Hypothalamus (tissue), 51 donors: ENCODE results near the gene LCN2.

ENCODE experiments used
- DNase-seq, 51 donors: peaks; one replicate each; lab custom pipeline; 2025; lab: John Stamatoyannopoulos, UW

Gene LCN2

GRCh38 chr9:128146591-128147120 lies 2.6 kb upstream of the LCN2 start:
- no peak for DNase-seq

- no peak for DNase-seq
Measured at GRCh38 chr9:128148509-128149000, 698 bp upstream of the LCN2 start.

GRCh38 chr9:128149951-128150593 lies 819 bp downstream of the LCN2 start:
- no peak for DNase-seq

- DNase-seq, result no peak
Measured at GRCh38 chr9:128150594-128151308, 1.5 kb downstream of the LCN2 start.

GRCh38 chr9:128151309-128152132 lies 2.3 kb downstream of the LCN2 start:
- no peak for DNase-seq

GRCh38 chr9:128152133-128153059 lies 3.1 kb downstream of the LCN2 start:
- DNase-seq, result no peak

GRCh38 chr9:128153060-128153946 lies 4.0 kb downstream of the LCN2 start:
- DNase-seq, result no peak

- DNase-seq, result no peak
Measured at GRCh38 chr9:128153947-128154695, 4.9 kb downstream of the LCN2 start.

- DNase-seq, result no peak
Measured at GRCh38 chr9:128155736-128156500, 6.7 kb downstream of the LCN2 start.

- DNase-seq, result no peak
Measured at GRCh38 chr9:128159522-128159783, 10.2 kb downstream of the LCN2 start.

GRCh38 chr9:128159784-128160602 lies 10.7 kb downstream of the LCN2 start, which contains the start of gene BBLN:
Gene BBLN, plus strand, starts transcription at chr9:128160265. Its CDS starts 143 bp downstream, at chr9:128160408.
- DNase-seq, result peak; percentile 15 to 98 (median 92)

- DNase-seq, result peak in 2 of 51 donors; percentile 14 to 36
Measured at GRCh38 chr9:128160603-128160987, 11.3 kb downstream of the LCN2 start.

GRCh38 chr9:128161215-128161902 lies 12.1 kb downstream of the LCN2 start:
- no peak for DNase-seq

GRCh38 chr9:128162215-128163026 lies 13.2 kb downstream of the LCN2 start:
- peak in 14 of 51 donors; percentile 6 to 67 (median 28) for DNase-seq

- no peak for DNase-seq
Measured at GRCh38 chr9:128163027-128163515, 13.8 kb downstream of the LCN2 start.
